GM12874 (cell line): ENCODE results near the gene C1orf198.

ENCODE experiments used
- CTCF ChIP-seq: IDR thresholded peaks from 2 replicates; pipeline ENCODE4 v1.5.1; 2011; ENCODE audit warnings: low read depth, mild to moderate bottlenecking, control low read depth, low read length, moderate library complexity; ENCODE audit not compliant: insufficient read depth

The C1orf198 gene

GRCh38 chr1:230794431-230794830 is 73.9 kb downstream of the C1orf198 start:
- no peak for TF ChIP-seq CTCF

GRCh38 chr1:230793463-230793745 is 74.9 kb downstream of the C1orf198 start:
- no peak for TF ChIP-seq CTCF

- no peak for TF ChIP-seq CTCF
Measured at GRCh38 chr1:230792691-230793462, 75.4 kb downstream of the C1orf198 start.

GRCh38 chr1:230791986-230792564 is 76.2 kb downstream of the C1orf198 start:
- no peak for TF ChIP-seq CTCF

- TF ChIP-seq CTCF, result no peak
Measured at GRCh38 chr1:230790026-230790425, 78.3 kb downstream of the C1orf198 start.

GRCh38 chr1:230788561-230789275 is 79.6 kb downstream of the C1orf198 start:
- no peak for TF ChIP-seq CTCF

GRCh38 chr1:230787471-230787870 is 80.8 kb downstream of the C1orf198 start:
- TF ChIP-seq CTCF, result no peak
